D341Med (cell line): ENCODE data around the gene MMRN2.
A peak's percentile ranks its signal among the peaks of the same experiment; 100 is the strongest.

ENCODE experiments used
- DNase-seq: peaks from one replicate; pipeline ENCODE4 v3.0.0; 2012; ENCODE audit warnings: low spot score

The MMRN2 gene

DNA sequence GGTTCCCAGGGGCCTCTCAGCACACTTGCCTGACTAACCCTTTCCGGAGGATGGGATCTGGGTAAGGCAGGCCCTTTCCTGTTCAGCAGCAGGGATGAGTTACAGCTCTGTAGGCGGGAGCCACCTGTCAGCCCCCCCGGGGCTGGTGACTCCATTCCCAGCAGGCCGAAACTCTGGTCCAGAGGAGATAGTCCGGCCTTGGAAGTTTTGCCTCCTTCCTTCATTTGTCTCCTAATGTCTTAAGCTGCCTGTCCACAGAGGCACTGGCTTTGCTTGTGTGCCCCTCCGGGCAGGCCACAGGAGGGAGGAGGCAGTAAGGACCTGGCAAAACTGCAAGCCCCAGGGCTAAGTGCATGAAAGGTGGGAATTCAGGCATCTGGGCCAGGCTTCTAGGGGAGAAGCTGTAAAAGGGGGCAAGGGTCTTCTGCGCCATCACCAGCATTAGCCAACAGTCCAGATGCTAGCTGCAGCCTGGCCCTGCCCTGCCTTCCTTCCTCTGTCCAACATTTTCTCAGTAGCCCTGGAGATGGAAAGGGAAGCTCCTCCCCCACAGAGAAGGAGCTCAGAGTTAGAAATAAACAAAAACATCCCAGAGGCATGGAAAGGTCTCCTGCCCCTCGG, 12.1 kb upstream of the MMRN2 start:
- peak; percentile 10 for DNase-seq

DNA sequence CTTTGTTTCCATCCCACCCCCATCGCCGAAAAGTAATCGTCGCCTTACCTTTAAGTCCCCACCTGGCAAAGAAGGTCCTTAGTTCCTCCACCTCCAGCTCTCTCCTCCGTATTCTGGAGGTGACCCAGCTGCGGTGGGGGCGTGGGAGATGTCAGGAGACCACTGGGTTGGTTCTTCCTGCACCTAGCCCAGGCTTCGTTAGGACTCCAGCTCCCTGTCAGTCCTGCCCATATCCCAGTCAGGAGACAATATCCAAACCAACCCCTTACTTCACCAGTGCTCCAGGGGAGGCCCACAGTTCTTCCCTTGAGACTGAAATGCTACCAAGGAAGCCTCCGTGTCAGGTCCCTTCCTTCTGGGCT, 11.6 kb upstream of the MMRN2 start:
- no peak for DNase-seq

DNA sequence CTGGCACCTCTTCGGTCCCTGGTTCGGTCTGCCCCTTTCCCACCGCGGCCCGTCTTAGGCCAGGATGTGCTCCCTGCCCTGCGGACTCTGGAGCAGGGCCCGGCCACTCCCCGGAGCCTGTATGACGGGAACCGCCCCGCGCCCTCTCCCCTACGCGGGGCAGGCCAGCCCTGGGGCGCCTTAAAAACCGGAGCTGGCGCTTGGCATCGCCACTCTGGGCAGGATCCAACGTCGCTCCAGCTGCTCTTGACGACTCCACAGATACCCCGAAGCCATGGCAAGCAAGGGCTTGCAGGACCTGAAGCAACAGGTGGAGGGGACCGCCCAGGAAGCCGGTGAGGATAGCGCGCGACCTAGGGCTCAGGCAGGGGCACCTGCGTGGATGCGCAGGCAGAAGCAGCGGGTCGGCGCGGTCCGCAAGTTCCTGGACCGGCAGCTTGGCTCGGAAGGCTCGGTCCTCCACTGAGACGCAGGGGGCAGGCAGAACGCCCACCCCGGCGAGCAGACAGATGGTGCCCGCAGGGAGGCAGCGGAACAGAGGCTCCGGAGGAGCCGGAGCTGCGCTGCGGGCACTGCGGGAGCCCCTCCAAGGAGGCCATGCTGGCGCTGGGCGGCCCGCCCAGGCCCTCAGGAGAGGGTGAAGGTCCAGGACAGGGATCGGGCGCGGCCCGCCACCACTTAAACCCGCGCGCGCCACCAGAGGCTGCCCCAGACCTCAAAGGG, 11.0 kb upstream of the MMRN2 start, which contains the start of gene ADIRF:
TSS of gene ADIRF (plus strand) at position 212 of the 723 bp plus-strand sequence. CDS start at position 275, 63 bp downstream.
- no peak for DNase-seq

DNA sequence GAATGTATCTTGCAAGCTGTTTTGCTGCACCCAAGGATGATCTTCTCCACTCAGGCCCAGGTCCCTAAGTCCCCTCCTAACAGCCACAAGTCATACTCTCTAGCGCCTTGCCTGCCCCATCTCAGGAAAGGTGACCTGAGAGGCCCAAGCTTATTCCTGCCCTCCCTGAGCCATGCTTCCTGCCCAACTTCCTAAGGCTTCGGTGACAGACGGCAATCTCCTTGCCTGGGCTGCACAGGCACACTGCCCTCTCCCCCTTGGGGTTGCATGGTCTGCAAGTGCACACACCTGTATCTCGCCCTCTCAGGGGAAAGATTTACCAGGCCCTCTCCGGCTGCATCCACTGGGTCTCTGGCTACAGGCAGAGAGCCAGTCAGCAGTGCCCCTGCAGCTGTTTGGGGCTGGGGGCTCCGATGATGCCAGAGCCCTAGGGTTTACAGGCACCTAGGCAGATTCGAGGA, 10.1 kb upstream of the MMRN2 start:
- DNase-seq, result no peak

DNA sequence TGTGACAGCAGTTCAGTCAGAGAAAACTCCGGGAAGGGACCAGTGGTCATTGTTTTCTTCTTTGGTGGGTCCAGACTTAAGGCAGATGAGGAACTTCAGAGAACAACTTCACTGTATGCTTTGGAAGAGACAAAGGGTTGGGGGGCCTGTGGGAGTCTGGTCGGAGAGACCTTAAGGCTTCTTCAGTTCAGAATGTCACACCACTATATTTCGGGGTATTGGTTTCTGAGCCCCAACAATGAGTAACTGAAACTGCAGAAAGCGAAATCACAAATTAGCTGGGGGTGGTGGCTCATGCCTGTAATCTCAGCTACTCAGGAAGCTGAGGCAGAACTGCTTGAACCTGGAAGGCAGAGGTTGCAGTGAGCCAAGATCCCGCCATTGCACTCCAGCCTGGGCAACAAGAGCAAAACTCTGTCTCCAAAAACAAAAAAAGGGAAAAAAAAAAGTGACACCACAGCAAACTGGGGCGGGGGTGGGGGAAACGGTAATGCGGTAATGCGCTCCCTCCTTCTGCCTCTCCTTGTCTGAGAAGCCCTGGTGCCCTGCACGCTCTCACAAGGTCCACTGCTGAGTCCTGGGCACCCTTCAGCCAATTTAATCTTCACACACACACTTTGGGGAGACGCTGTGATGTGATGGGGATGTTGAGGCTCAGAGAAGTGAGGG, 8.7 kb upstream of the MMRN2 start:
- no peak for DNase-seq

DNA sequence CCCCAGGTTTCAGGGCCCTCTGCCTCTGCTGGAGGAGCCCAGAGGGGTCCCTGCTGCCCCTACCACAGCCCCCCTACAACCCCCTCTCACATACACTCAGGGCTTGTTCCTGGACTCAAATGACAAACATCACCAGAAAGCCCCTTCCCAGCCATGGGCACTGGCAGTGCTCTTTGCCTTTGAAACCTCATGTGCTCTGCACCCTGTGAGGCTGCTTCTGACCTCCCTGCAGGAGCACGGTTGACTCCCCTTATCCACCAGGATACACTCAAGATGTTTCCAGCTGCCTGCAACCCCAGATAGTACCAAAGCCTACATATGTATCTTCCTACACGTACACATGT, 7.4 kb upstream of the MMRN2 start:
- DNase-seq, result peak; percentile 1

DNA sequence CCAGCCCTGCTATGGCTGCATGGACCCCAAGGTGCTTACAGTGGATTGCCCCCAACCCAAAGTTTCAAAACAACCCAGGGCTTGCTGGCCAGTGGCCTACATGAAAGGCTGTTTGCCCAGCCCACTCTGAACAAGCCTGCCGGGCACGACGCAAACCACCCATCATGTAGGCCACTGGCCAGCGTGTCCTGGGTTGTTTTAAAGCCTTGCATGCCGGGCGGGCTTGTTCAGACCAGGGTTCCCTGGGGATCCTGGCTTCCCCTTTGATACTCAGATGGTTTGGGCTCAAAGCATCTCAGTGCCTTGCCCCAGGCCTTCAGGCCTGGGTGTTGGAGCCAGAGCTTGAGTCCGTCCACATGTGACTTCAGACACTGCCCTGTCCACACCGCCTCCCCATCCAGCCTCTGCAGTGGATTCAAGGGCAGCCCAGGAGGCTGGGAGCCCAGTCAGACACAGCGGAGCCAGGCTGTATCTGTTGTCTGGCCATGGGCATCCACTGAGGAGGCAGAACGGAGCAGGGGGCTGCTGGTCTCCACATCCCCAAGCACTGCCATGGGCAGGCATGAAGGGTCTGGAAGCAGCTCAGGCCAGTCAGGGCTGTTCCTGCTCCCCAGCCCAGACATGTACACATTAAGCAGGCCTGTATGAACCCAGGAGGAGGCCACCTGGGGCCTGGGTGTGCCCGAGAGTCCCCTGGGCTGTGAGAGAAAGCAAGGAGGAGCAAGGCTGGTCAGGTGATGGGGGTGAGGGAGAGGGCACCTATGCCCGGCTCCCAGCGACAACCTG, 6.8 kb upstream of the MMRN2 start:
- DNase-seq, result peak; percentile 8

DNA sequence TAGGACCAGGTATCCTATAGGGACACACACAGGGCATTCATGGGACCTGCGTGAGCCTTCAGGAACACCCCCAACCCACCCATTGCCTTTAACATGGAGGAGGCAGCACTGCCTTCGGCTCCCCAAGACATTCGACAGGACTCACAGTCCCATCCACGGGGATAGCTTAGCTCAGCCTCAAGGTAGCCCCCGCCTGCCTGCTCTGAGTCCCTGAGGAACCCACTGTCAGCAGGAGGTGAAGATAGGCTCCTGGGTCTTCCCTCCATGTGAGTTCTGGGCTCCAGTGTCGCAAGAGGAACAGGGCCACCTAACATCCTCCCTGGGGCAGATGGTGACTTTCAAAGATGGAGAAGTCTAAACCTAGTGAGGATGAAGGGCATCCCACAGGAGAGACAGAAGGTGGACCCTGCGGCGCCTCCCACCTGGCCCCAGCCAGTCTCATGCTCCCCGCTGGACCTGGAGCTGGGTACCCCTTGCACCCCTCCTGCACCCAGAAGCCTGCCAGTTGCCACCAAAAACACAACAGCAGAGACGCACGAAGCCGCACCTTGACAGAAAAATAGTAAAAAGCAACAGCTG, 6.0 kb upstream of the MMRN2 start:
- DNase-seq, result peak; percentile 2

DNA sequence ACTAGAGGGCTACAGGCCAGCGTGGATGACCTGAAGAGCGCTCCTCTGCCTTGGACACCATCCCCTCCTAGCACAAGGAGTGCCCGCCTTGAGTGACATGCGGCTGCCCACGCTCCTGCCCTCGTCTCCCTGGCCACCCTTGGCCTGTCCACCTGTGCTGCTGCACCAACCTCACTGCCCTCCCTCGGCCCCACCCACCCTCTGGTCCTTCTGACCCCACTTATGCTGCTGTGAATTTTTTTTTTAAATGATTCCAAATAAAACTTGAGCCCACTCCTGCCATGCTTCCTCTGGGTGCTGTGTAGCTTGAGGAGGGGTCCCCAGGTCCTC, 5.5 kb upstream of the MMRN2 start:
- peak; percentile 1 for DNase-seq

DNA sequence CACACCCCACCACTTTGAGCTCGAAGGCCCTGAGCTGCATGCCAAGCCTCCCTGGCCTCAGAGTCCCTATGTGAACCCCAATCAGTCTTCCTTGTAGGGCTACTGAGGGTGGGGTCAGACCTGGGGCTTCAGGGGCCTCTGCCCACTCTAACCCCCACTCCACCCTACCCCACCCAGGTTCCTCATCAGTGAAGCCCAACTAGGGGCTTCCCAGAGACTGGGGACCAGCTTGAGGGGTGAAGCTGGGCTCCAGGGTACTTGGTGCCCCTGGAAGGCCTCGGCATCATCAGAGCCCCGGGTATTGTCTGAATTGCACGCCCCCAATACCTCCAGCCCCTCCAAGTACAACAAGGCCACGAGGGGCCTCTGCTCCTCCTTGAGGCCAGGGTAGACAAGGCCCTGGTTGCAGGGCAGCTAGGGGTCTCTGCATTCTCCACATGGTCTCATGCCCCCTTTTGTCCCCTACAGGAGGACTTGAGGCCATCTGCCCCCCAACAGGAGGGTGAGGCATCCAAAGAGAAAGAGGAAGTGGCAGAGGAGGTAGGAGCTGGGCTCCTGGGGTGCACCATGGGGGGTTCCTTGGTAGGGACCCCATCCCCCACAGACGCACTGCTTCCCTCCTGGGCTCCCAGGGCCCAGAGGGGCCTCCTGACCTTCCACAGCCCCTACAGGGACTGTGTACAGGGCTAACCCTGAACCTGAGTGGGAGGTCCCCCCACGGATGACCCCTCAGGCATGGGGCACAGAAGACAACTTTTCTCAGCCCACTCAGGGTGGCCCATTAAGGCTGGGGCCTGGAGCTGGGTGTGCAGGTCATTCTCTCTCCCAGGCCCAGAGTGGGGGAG, 4.9 kb upstream of the MMRN2 start:
- DNase-seq, result peak; percentile 2

DNA sequence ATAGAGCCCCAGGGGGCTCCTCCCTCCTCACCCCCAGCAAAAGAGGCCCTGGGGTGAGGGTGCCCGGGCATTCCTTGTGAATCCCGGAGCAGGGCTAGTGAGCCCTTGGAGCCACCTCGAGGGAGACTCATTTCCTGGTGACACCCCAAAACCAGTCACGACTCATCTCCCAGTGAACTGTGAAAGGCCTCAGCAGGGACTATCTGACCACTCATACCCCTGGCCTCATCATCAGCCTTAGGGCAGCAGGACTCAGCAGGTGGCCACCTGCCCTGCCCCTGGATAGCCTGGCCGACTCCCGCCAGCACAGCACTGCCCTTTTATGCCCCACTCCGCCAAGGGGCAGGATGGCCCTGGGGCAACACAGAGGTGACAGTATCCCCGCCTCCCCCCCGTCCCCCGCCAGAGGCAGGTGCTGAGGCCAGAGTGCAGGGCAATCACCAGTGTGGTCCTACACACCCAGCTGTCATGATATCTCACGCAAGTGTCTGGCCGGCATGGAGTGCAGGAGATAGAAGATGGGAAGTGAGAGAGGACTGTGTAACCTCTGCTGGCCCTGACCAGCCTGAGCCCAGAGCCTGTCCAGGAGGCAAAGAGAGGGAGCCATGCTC, 4.2 kb upstream of the MMRN2 start:
- DNase-seq, result no peak

DNA sequence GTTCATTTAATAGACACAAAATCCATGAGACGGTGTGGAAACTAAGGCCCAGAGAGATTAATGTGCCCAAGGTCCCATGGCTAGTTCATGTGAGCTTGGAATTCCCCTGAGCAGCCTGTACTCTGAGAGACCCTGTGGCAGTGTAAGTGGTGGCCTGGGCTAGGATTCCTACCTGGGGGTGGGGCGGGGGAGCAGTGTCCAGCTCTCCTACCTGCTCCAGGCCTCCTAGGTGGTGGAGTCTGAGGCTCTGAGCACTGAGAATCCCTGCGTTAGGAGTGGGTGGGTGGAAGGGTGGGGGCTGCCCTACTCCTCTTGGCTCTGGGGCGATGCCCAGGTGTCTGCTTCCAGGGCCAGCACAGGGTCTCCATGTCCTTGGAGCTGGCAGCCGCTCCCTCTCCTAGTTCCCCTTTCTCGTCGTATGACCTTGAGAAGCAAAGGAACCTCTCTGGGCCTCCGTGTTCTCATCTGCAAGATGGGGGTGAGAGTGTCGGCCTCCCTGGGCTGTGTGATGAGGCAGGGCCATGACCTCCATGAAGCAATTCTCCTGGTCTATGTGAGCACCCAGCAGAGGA, 3.5 kb upstream of the MMRN2 start:
- DNase-seq, result no peak

DNA sequence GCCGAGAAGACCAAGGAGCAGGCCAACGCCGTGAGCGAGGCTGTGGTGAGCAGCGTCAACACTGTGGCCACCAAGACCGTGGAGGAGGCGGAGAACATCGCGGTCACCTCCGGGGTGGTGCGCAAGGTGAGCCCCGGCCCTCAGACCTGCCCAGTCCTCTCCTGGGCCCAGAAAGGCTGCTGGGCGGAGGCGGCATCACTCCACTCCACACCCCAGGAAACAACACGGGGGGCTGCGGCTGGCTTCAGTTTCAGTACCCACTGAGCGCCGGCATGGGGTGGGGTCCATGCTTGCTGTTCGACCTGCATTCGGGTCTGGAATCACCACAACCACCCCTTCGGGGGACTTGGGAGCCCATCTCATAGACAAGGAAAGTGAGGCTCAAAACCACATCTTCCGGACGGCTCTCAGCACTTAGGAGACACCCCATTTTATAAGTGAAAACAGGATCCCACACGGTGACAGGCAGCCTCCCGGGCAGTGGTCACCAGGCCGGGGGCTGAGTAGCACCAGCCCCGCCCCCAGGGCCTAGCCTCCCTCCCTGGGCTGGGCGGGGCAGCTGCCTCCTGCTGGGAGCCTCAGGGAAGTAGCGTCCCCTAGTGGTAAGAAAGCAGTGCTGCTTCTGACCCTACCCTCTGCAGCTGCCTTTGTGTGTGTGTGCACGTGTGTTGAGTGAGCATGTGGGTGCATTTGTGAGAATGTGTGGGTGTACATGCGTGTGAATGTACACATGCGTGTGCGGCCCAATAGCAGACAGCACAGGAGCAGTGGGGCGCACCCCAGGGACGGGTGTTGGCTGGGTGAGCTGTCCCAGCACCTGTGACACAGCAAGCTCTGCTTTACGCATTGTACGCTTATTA, 2.8 kb upstream of the MMRN2 start:
- peak; percentile 61 for DNase-seq

DNA sequence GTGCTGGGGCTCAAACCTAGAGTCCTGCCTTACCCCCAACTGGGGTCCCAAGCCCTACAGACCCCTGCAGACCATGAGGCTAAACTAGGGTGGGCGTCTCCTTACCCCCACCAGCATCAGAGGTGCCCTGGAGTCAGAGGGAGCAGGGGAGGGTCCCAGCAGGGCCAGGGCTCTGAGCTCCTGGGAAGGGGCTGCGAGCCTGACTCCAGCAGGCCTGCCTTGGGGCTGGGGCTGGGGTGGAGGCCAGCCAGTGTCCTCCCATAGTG, 2.3 kb upstream of the MMRN2 start:
- DNase-seq, result no peak

DNA sequence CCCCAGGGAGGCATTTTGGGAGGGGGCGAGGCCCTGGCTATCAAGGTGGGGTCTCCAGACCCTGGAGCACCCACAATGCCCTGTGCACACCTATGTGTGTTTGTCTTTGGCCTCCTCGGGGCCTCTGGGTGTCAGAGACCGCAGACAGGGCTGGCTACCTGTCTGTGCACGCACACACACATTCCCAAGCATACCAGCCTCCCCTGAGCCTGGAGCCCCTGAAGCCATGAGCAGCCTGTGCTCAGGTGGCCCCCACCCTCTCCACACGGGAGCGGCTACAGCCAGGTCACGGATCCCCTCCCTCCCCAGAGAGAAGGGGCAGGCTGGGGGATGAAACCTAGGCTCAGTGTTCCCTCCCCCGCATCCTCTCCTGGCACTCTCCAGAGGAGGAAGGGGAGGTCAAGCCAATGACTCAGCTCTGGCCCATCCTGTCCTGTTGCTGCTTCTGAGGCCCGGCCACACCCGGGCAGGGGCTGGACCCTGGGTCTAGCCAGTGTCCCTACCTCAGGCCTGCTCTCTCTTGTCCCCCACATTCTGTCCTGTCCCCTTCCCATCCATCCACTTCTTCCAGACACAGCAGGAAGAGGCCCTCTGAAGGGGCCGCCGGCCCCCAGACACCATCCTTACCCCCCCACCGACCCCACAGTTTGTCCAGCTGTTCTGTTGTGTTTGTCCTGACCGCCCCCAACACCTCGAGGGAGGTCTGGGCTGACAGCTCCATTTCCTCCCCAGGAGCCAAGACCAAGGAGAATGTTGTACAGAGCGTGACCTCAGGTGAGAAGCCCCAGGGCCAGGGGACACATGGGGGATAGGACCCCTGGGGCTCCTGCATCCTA, 1.7 kb upstream of the MMRN2 start:
- DNase-seq, result no peak

DNA sequence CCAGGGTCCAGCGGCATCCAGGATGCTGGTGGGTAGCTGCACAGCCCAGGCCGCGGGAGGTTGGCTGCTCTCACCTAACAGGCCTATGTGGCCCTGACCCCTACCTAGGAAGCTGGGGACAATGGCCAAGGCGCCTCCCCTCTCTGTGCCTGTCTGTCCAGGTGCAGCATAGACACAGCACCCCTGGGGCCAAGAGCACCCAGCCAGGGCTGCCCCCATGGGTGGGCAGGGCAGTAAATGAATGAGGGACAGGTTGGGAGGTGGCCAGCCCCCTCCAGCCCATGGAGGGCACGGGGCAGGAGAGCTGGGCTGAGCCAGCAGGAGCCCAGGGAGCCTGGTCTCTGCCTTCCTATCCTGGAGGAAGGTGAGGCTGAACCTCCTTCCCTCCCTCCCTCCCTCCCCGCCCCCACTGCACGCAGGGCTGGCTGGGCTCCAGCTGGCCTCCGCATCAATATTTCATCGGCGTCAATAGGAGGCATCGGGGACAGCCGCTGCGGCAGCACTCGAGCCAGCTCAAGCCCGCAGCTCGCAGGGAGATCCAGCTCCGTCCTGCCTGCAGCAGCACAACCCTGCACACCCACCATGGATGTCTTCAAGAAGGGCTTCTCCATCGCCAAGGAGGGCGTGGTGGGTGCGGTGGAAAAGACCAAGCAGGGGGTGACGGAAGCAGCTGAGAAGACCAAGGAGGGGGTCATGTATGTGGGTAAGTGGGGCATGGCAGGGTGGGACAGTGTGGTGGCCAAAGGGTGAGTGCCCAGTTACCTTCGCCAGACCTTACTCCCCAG, 893 bp upstream of the MMRN2 start, which contains the start of gene SNCG:
TSS of gene SNCG (plus strand) at position 484 of the 785 bp plus-strand sequence. CDS start at position 583, 99 bp downstream.
- DNase-seq, result no peak

DNA sequence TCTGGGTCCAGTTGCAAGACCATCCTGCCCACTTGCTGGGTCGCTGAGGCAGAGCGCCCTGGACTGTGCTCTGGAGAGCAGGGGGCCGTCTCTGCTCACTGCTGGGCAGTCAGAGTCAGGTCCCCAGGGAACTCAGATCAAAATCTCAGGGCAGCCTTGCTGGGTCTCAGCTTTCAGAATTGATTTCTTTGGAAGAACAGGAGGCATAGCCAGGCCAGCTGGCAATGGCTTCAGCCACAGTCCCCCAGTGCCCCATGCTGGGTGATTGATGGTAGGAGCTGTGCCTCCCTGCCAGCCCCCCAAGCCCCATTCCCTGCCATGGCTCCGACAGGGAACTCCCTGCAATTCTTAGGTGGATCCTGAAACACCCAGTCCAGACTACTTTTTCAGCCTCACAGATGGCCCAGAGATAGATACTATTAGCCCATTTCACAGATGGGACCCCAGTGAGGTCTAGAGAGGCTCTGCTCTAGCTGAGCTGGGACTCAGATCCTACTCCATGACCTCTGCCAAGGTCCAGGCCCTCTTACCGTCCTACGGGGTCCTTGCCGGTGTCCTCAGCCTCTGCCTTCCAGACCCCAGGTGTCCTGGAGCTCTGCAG, 467 bp downstream of the MMRN2 start:
- DNase-seq, result no peak
